ENCODE data around the gene MOXD1.

Gene MOXD1

GRCh38 chr6:132411296-132411695 lies 10.0 kb upstream of the MOXD1 start:
- no peaks in the 10 kb centered on the region for H3K36me3 ChIP-seq (ENCODE audit: insufficient read depth, low read length)
- H3K9me3 ChIP-seq (ENCODE audit: control insufficient read depth, insufficient read depth, low read length), result no peaks in the 10 kb centered on the region
- no peaks in the 10 kb centered on the region for H3K4me1 ChIP-seq (ENCODE audit: insufficient read depth, low read length)
- no peak overlapping the region for H3K9ac ChIP-seq (ENCODE audit: low read depth, low read length)

- Histone ChIP-seq H3K36me3 (ENCODE audit: insufficient read depth, low read length) (no peaks in the 10 kb centered on the region), H3K9me3 (ENCODE audit: control insufficient read depth, insufficient read depth, low read length) (no peaks in the 10 kb centered on the region), H3K4me1 (ENCODE audit: insufficient read depth, low read length) (no peaks in the 10 kb centered on the region)
Observed at GRCh38 chr6:132410830-132411229, 9.6 kb upstream of the MOXD1 start.

GRCh38 chr6:132405143-132405915 lies 4.1 kb upstream of the MOXD1 start:
- Histone ChIP-seq H3K9ac (ENCODE audit: low read depth, low read length) (no peak overlapping the region), H3K9me3 (ENCODE audit: control insufficient read depth, insufficient read depth, low read length) (no peaks in the 10 kb centered on the region), H3K36me3 (ENCODE audit: insufficient read depth, low read length) (no peaks in the 10 kb centered on the region), H3K4me1 (ENCODE audit: insufficient read depth, low read length) (no peaks in the 10 kb centered on the region)

More at GRCh38 chr6:132410830-132411229, 9.6 kb upstream of the MOXD1 start:
- no peak overlapping the region for H3K9ac ChIP-seq (ENCODE audit: low read depth, low read length)

- no peaks in the 10 kb centered on the region for H3K9me3 ChIP-seq (ENCODE audit: control insufficient read depth, insufficient read depth, low read length)
- no peaks in the 10 kb centered on the region for H3K4me1 ChIP-seq (ENCODE audit: insufficient read depth, low read length)
- no peak overlapping the region for H3K9ac ChIP-seq (ENCODE audit: low read depth, low read length)
- H3K36me3 ChIP-seq (ENCODE audit: insufficient read depth, low read length), result no peaks in the 10 kb centered on the region
Observed at GRCh38 chr6:132404736-132405135, 3.5 kb upstream of the MOXD1 start.

- no peak overlapping the region for H3K9ac ChIP-seq (ENCODE audit: low read depth, low read length)
- H3K36me3 ChIP-seq (ENCODE audit: insufficient read depth, low read length), result no peaks in the 10 kb centered on the region
- no peaks in the 10 kb centered on the region for H3K4me1 ChIP-seq (ENCODE audit: insufficient read depth, low read length)
- H3K9me3 ChIP-seq (ENCODE audit: control insufficient read depth, insufficient read depth, low read length), result no peaks in the 10 kb centered on the region
Observed at GRCh38 chr6:132404330-132404729, 3.1 kb upstream of the MOXD1 start.

GRCh38 chr6:132401618-132402285 lies 477 bp upstream of the MOXD1 start:
- H3K36me3 ChIP-seq (ENCODE audit: insufficient read depth, low read length), result no peaks in the 10 kb centered on the region
- peak overlapping the region; percentile 73 for H3K9ac ChIP-seq (ENCODE audit: low read depth, low read length)
- H3K4me1 ChIP-seq (ENCODE audit: insufficient read depth, low read length), result no peaks in the 10 kb centered on the region
- H3K9me3 ChIP-seq (ENCODE audit: control insufficient read depth, insufficient read depth, low read length), result no peaks in the 10 kb centered on the region

- H3K9ac ChIP-seq (ENCODE audit: low read depth, low read length), result peak overlapping the region; percentile 73; the same call in 1 of the 2 replicates
- no peaks in the 10 kb centered on the region for H3K4me1 ChIP-seq (ENCODE audit: insufficient read depth, low read length)
- no peaks in the 10 kb centered on the region for H3K9me3 ChIP-seq (ENCODE audit: control insufficient read depth, insufficient read depth, low read length)
- no peaks in the 10 kb centered on the region for H3K36me3 ChIP-seq (ENCODE audit: insufficient read depth, low read length)
Observed at GRCh38 chr6:132400555-132400882, 756 bp downstream of the MOXD1 start.

- no peaks in the 10 kb centered on the region for H3K36me3 ChIP-seq (ENCODE audit: insufficient read depth, low read length)
- no peak overlapping the region for H3K9ac ChIP-seq (ENCODE audit: low read depth, low read length)
- no peaks in the 10 kb centered on the region; the same call in 1 of the 2 replicates for H3K9me3 ChIP-seq (ENCODE audit: control insufficient read depth, insufficient read depth, low read length)
- H3K4me1 ChIP-seq (ENCODE audit: insufficient read depth, low read length), result no peaks in the 10 kb centered on the region
Observed at GRCh38 chr6:132399376-132400074, 1.8 kb downstream of the MOXD1 start.

GRCh38 chr6:132395015-132395597 lies 6.2 kb downstream of the MOXD1 start:
- H3K4me1 ChIP-seq (ENCODE audit: insufficient read depth, low read length), result peaks cover 11% of the 10 kb centered on the region; the same call in 1 of the 2 replicates
- no peak overlapping the region for H3K9ac ChIP-seq (ENCODE audit: low read depth, low read length)
- no peaks in the 10 kb centered on the region; the same call in 1 of the 2 replicates for H3K9me3 ChIP-seq (ENCODE audit: control insufficient read depth, insufficient read depth, low read length)
- H3K36me3 ChIP-seq (ENCODE audit: insufficient read depth, low read length), result no peaks in the 10 kb centered on the region

- H3K9ac ChIP-seq (ENCODE audit: low read depth, low read length), result no peak overlapping the region
Observed at GRCh38 chr6:132392792-132393191, 8.5 kb downstream of the MOXD1 start.

GRCh38 chr6:132392270-132392646 lies 9.0 kb downstream of the MOXD1 start:
- H3K9ac ChIP-seq (ENCODE audit: low read depth, low read length), result no peak overlapping the region
- H3K9me3 ChIP-seq (ENCODE audit: control insufficient read depth, insufficient read depth, low read length), result no peaks in the 10 kb centered on the region; the same call in 1 of the 2 replicates
- H3K36me3 ChIP-seq (ENCODE audit: insufficient read depth, low read length), result no peaks in the 10 kb centered on the region
- peaks cover 11% of the 10 kb centered on the region; the same call in 1 of the 2 replicates for H3K4me1 ChIP-seq (ENCODE audit: insufficient read depth, low read length)

More at GRCh38 chr6:132392792-132393191, 8.5 kb downstream of the MOXD1 start:
- Histone ChIP-seq H3K9me3 (ENCODE audit: control insufficient read depth, insufficient read depth, low read length) (no peaks in the 10 kb centered on the region; the same call in 1 of the 2 replicates), H3K4me1 (ENCODE audit: insufficient read depth, low read length) (peaks cover 11% of the 10 kb centered on the region; the same call in 1 of the 2 replicates), H3K36me3 (ENCODE audit: insufficient read depth, low read length) (no peaks in the 10 kb centered on the region)

- Histone ChIP-seq H3K36me3 (ENCODE audit: insufficient read depth, low read length) (no peaks in the 10 kb centered on the region), H3K4me1 (ENCODE audit: insufficient read depth, low read length) (peaks cover 11% of the 10 kb centered on the region; the same call in 1 of the 2 replicates), H3K9ac (ENCODE audit: low read depth, low read length) (no peak overlapping the region), H3K9me3 (ENCODE audit: control insufficient read depth, insufficient read depth, low read length) (no peaks in the 10 kb centered on the region; the same call in 1 of the 2 replicates)
Observed at GRCh38 chr6:132391391-132392269, 9.6 kb downstream of the MOXD1 start.

- peaks cover 11% of the 10 kb centered on the region; the same call in 1 of the 2 replicates for H3K4me1 ChIP-seq (ENCODE audit: insufficient read depth, low read length)
- H3K36me3 ChIP-seq (ENCODE audit: insufficient read depth, low read length), result no peaks in the 10 kb centered on the region
- no peak overlapping the region for H3K9ac ChIP-seq (ENCODE audit: low read depth, low read length)
- no peaks in the 10 kb centered on the region; the same call in 1 of the 2 replicates for H3K9me3 ChIP-seq (ENCODE audit: control insufficient read depth, insufficient read depth, low read length)
Observed at GRCh38 chr6:132390451-132390850, 10.8 kb downstream of the MOXD1 start.

All from ES-I3 (cell line).